Central memory CD8-positive, alpha-beta T cell (primary cell): ENCODE data around the gene LHX6.

ENCODE experiments used
- ATAC-seq: fragments of 150-1000 bp; cut with Tn5 transposase; replicated peaks from 2 replicates; pipeline ENCODE4 v1.10.0; 2022; ENCODE audit warnings: mild to moderate bottlenecking, moderate FRiP score, moderate number of reproducible peaks; ENCODE audit not compliant: poor library complexity, severe bottlenecking; ENCODE audit errors: extremely low read depth
- DNase-seq, 2 donors: peaks; one replicate each; pipeline ENCODE4 v3.0.0; 2021; ENCODE audit warnings: low spot score in 2 of 2
- H3K27ac Mint-ChIP-seq: one replicate; pipeline ENCODE4 v1.8.0; 2022; ENCODE audit warnings: low read depth, mild to moderate bottlenecking, moderate library complexity, mixed read lengths
- H3K27me3 Mint-ChIP-seq: one replicate; pipeline ENCODE4 v1.8.0; 2022; ENCODE audit warnings: mixed read lengths
- H3K36me3 Mint-ChIP-seq: one replicate; pipeline ENCODE4 v1.8.0; 2022; ENCODE audit warnings: mild to moderate bottlenecking, moderate library complexity, mixed read lengths; ENCODE audit not compliant: insufficient read depth
- H3K4me1 Mint-ChIP-seq: one replicate; pipeline ENCODE4 v1.8.0; 2022; ENCODE audit warnings: mixed read lengths
- H3K4me3 Mint-ChIP-seq: one replicate; pipeline ENCODE4 v1.8.0; 2022; ENCODE audit warnings: mild to moderate bottlenecking, moderate library complexity, mixed read lengths
- H3K9me3 Mint-ChIP-seq: one replicate; pipeline ENCODE4 v1.8.0; 2022; ENCODE audit warnings: mixed read lengths

The LHX6 gene

DNA sequence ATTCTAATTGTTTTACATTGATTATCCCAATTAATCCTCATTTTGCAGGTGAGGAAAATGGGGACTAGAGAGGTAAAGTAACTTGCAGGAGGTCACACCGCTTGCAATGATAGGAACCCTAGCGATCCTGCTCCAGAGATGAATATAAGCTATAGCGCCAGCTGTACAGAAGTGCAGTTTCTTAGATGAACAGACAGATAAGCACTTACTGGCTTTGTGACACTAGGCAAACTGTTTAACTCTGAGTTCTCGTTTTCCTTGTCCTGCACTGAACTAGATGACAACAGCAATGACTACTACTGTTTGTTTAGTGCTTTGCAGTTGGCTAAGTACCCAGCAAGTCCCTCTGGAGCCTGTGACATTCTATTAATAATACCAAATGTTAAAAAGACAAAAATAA is 11.1 kb downstream of the LHX6 start:
- ATAC-seq (no peak), DNase-seq (no peak)
- no peak overlapping the region for H3K4me3 Mint-ChIP-seq

GRCh38 chr9:122216798-122217418 is 11.8 kb downstream of the LHX6 start:
- H3K27me3 Mint-ChIP-seq, result peaks cover 90% of the 10 kb centered on the region
- no peak for ATAC-seq
- no peak overlapping the region for H3K4me3 Mint-ChIP-seq
- no peaks in the 10 kb centered on the region for H3K9me3 Mint-ChIP-seq
- H3K4me1 Mint-ChIP-seq, result peaks cover 14% of the 10 kb centered on the region
- no peak overlapping the region for H3K27ac Mint-ChIP-seq
- DNase-seq, result no peak
- H3K36me3 Mint-ChIP-seq, result peaks cover 2% of the 10 kb centered on the region

More for the DNA sequence above, 11.1 kb downstream of the LHX6 start:
- no peak overlapping the region for H3K27ac Mint-ChIP-seq
- no peaks in the 10 kb centered on the region for H3K9me3 Mint-ChIP-seq
- peaks cover 2% of the 10 kb centered on the region for H3K36me3 Mint-ChIP-seq
- H3K4me1 Mint-ChIP-seq, result peaks cover 14% of the 10 kb centered on the region
- peaks cover 90% of the 10 kb centered on the region for H3K27me3 Mint-ChIP-seq

GRCh38 chr9:122216138-122216797 is 12.5 kb downstream of the LHX6 start:
- DNase-seq, result no peak
- Mint-ChIP-seq H3K27ac (no peak overlapping the region), H3K9me3 (no peaks in the 10 kb centered on the region), H3K4me3 (no peak overlapping the region), H3K36me3 (peaks cover 2% of the 10 kb centered on the region), H3K4me1 (peaks cover 14% of the 10 kb centered on the region), H3K27me3 (peaks cover 90% of the 10 kb centered on the region)
- no peak for ATAC-seq

GRCh38 chr9:122215663-122216062 is 13.1 kb downstream of the LHX6 start:
- Mint-ChIP-seq H3K4me1 (peaks cover 14% of the 10 kb centered on the region), H3K9me3 (no peaks in the 10 kb centered on the region), H3K27ac (no peak overlapping the region), H3K4me3 (no peak overlapping the region), H3K36me3 (peaks cover 2% of the 10 kb centered on the region), H3K27me3 (peaks cover 95% of the 10 kb centered on the region)
- DNase-seq (no peak), ATAC-seq (no peak)

GRCh38 chr9:122214507-122214906 is 14.2 kb downstream of the LHX6 start:
- Mint-ChIP-seq H3K4me3 (peak overlapping the region; percentile 63), H3K9me3 (no peaks in the 10 kb centered on the region), H3K27me3 (peaks cover 95% of the 10 kb centered on the region), H3K36me3 (peaks cover 2% of the 10 kb centered on the region), H3K27ac (no peak overlapping the region), H3K4me1 (peaks cover 14% of the 10 kb centered on the region)
- DNase-seq (no peak), ATAC-seq (no peak)

DNA sequence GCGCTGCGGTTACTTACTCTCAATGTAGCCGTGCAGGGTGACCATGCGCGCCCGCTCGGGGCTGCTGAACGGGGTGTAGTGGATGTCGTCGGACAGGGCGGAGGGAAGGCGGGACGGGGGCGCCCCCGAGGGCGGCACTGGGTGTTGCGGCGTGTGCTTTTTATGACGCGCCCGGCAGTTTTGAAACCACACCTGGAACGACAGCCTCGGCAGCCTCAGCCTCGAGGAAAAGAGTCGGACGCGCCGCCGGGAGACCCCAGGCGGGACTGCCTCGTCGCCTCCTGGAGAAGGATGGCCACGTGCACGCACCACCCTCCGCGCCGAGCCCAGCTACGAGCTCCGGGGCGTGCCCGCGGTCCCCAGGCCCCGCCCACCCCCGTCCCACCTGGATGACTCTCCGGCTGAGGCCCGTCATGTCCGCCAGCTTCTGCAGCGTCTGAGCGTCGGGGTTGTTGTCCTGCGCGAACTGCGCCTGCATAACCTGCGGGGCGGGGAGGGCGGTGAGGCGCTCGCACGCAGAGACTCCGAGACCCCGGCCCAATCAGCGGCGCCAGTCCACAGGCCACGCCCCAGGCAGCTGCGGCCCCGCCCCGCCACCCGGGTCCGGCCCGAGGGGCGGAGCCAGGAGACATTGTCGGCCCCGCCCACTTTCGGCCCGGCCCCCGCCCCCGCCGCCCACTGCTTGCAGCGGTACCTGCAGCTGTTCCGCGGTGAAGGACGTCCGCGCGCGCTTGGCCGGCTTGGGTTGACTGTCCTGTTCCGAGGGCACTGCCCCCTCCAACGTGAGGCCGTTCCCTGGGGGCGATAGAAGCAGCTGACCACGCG is 15.0 kb downstream of the LHX6 start:
- DNase-seq (no peak), ATAC-seq (peak; percentile 46)
- Mint-ChIP-seq H3K4me1 (peaks cover 14% of the 10 kb centered on the region), H3K27me3 (peaks cover 93% of the 10 kb centered on the region), H3K36me3 (peaks cover 2% of the 10 kb centered on the region), H3K4me3 (peak overlapping the region; percentile 2), H3K27ac (no peak overlapping the region), H3K9me3 (no peaks in the 10 kb centered on the region)

DNA sequence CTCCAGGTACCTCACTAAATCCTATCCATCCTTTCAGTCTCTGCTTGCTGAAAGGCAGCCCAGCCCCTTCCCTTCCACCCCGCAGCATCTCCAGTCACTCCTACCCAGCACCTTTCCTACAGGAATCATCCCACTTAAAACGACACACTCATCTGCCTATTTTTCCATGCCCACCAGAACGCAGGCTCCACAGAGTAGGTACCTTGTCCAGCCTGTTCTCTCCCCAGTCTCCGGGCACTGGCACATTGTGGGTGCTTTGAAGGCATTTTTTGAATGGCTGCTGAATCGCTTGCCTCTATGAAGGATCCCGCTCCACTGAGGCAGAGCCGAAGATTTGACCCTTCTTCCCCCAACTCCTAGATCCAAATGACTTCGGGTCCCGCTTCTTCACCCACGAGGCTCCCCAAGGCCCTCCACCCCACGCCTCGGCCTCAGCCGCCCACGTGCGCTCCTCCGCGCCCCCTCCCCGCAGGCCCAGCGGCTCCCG is 15.6 kb downstream of the LHX6 start:
- H3K27me3 Mint-ChIP-seq, result peaks cover 93% of the 10 kb centered on the region
- H3K27ac Mint-ChIP-seq, result no peak overlapping the region
- H3K9me3 Mint-ChIP-seq, result no peaks in the 10 kb centered on the region
- H3K4me1 Mint-ChIP-seq, result peaks cover 9% of the 10 kb centered on the region
- H3K36me3 Mint-ChIP-seq, result peaks cover 2% of the 10 kb centered on the region
- no peak for DNase-seq
- no peak for ATAC-seq
- peak overlapping the region; percentile 2 for H3K4me3 Mint-ChIP-seq

DNA sequence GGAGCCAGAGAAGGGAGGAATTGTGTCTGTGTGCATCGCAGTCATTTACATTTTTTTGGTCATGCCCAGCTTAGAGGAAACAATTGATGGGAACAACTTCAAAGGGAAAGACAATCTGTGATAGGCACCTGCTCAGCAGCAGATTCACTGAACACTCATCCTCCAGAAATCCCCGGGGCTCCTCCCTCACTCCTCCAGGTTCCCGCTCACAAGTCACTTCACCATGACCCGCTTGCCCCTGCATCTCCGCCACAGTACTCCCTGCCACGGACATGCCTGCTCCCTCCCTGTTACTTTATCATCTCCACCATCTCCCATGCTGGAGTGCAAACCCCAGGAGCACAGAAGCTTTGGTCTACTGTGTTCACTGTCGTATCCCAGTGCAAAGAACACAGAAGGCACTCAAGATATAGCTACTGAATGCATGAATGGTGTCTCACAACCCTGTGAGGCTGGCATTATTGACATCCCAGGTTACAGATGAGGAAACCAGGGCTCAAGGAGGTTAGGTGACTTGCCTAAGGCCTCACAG is 16.2 kb downstream of the LHX6 start:
- Mint-ChIP-seq H3K36me3 (peaks cover 2% of the 10 kb centered on the region), H3K4me3 (peak overlapping the region; percentile 2), H3K27ac (no peak overlapping the region), H3K27me3 (peaks cover 93% of the 10 kb centered on the region), H3K4me1 (peaks cover 6% of the 10 kb centered on the region), H3K9me3 (no peaks in the 10 kb centered on the region)
- DNase-seq (no peak), ATAC-seq (no peak)

- Mint-ChIP-seq H3K4me3 (no peak overlapping the region), H3K4me1 (peaks cover 6% of the 10 kb centered on the region)
These were observed 19.3 kb downstream of the LHX6 start for GRCh38 chr9:122209451-122209850.

GRCh38 chr9:122207096-122207495 is 21.7 kb downstream of the LHX6 start:
- no peak for ATAC-seq

More at GRCh38 chr9:122209451-122209850, 19.3 kb downstream of the LHX6 start:
- ATAC-seq (no peak), DNase-seq (no peak)
- Mint-ChIP-seq H3K27ac (no peak overlapping the region), H3K36me3 (peaks cover under 1% of the 10 kb centered on the region), H3K27me3 (peaks cover 77% of the 10 kb centered on the region), H3K9me3 (no peaks in the 10 kb centered on the region)

DNA sequence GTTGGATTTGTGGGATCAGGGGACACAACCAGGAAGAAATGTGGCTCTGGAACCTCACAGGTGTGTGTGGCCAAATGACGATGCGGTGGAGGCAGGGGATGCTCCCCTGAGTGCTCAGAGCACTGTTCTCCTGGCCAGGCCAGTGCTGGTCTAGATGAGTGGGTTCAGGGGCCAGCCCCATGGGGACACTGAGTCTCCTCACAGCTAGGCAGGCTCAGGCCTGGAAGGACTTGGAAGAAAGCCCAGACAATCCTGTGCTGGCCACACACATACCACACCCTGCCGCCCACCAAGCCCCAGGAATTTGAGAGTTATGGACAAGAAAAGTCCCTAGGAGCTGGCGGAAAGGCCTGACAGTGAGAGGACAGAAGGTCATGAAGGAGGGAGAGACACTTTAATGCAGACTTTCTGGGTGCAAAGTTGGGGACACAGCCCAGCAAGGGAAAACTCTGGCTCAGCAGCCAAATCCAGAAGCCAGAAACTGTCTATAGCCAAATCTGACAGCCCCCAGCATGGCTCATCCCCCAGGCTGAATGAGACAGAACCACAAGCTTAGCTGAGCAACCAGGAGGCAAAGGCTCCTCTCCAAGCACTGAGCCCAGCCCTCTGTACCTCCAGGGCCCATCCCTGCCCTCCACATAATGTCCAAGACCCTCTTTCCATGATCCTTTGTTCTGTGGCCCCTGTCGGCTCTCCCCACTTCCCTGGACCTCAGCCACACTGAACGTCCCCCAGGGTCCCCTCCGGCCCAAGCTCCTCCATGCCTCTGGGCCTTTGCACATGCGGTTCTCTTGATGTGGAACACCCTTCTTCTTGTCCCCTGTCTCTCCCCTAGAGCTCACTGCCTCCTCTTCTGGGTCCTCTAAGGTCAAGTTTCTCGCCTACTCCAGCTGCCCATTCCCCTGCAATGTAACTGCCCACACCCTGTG is 22.4 kb downstream of the LHX6 start:
- DNase-seq, result no peak
- Mint-ChIP-seq H3K27me3 (peaks cover 51% of the 10 kb centered on the region), H3K4me1 (no peaks in the 10 kb centered on the region), H3K36me3 (no peaks in the 10 kb centered on the region), H3K9me3 (no peaks in the 10 kb centered on the region), H3K27ac (no peak overlapping the region), H3K4me3 (no peak overlapping the region)
- ATAC-seq, result no peak

More at GRCh38 chr9:122207096-122207495, 21.7 kb downstream of the LHX6 start:
- peaks cover 58% of the 10 kb centered on the region for H3K27me3 Mint-ChIP-seq
- H3K36me3 Mint-ChIP-seq, result no peaks in the 10 kb centered on the region
- no peaks in the 10 kb centered on the region for H3K4me1 Mint-ChIP-seq
- H3K9me3 Mint-ChIP-seq, result no peaks in the 10 kb centered on the region
- no peak overlapping the region for H3K4me3 Mint-ChIP-seq
- no peak overlapping the region for H3K27ac Mint-ChIP-seq
- no peak for DNase-seq

- no peak overlapping the region for H3K27ac Mint-ChIP-seq
- H3K27me3 Mint-ChIP-seq, result peaks cover 39% of the 10 kb centered on the region
- H3K4me1 Mint-ChIP-seq, result no peaks in the 10 kb centered on the region
- no peaks in the 10 kb centered on the region for H3K36me3 Mint-ChIP-seq
- H3K9me3 Mint-ChIP-seq, result no peaks in the 10 kb centered on the region
- H3K4me3 Mint-ChIP-seq, result no peak overlapping the region
- no peak for DNase-seq
- no peak for ATAC-seq
These were observed 23.6 kb downstream of the LHX6 start for GRCh38 chr9:122205176-122205575.
